GM18858 (cell line): ENCODE data around the gene MEF2C.
A peak's percentile ranks its signal among the peaks of the same experiment; 100 is the strongest.
"Not testable (repeated sequence)": the region's sequence is repeated elsewhere in the genome, so short reads cannot be mapped to it uniquely, and the experiment has no call there.

ENCODE experiments used
- ATAC-seq: cut with Tn5 transposase; IDR thresholded peaks from one replicate; pipeline ENCODE4 v1.9.1; 2021; ENCODE audit not compliant: unreplicated experiment

MEF2C gene

GRCh38 chr5:88806338-88806737, 76.6 kb downstream of the MEF2C start:
- ATAC-seq: no peak

GRCh38 chr5:88805151-88805784, 77.7 kb downstream of the MEF2C start:
- ATAC-seq: peak; percentile 49

- no peak for ATAC-seq
Observed at GRCh38 chr5:88804444-88804843, 78.5 kb downstream of the MEF2C start.

- no peak for ATAC-seq
Observed at GRCh38 chr5:88803309-88803708, 79.7 kb downstream of the MEF2C start.

- no peak for ATAC-seq
Observed at GRCh38 chr5:88799938-88800535, 82.9 kb downstream of the MEF2C start.

- not testable (repeated sequence) for ATAC-seq
Observed at GRCh38 chr5:88798933-88799332, 84.1 kb downstream of the MEF2C start.

- not testable (repeated sequence) for ATAC-seq
Observed at GRCh38 chr5:88793797-88794196, 89.2 kb downstream of the MEF2C start.

GRCh38 chr5:88792144-88792840, 90.7 kb downstream of the MEF2C start:
- ATAC-seq: peak; percentile 71

- no peak for ATAC-seq
Observed at GRCh38 chr5:88787856-88788255, 95.1 kb downstream of the MEF2C start.

- no peak for ATAC-seq
Observed at GRCh38 chr5:88786789-88787188, 96.2 kb downstream of the MEF2C start.

GRCh38 chr5:88785746-88786565, 97.0 kb downstream of the MEF2C start:
- peak; percentile 41 for ATAC-seq

GRCh38 chr5:88782571-88782970, 100.4 kb downstream of the MEF2C start:
- ATAC-seq: no peak

GRCh38 chr5:88780736-88781135, 102.2 kb downstream of the MEF2C start:
- ATAC-seq: no peak

GRCh38 chr5:88778736-88779135, 104.2 kb downstream of the MEF2C start:
- ATAC-seq: no peak

GRCh38 chr5:88776692-88777091, 106.3 kb downstream of the MEF2C start:
- no peak for ATAC-seq

GRCh38 chr5:88772831-88773230, 110.2 kb downstream of the MEF2C start:
- no peak for ATAC-seq

GRCh38 chr5:88772047-88772446, 110.9 kb downstream of the MEF2C start:
- ATAC-seq: no peak

GRCh38 chr5:88770276-88771257, 112.4 kb downstream of the MEF2C start:
- no peak for ATAC-seq

- ATAC-seq: no peak
Observed at GRCh38 chr5:88769165-88769564, 113.8 kb downstream of the MEF2C start.

- ATAC-seq: no peak
Observed at GRCh38 chr5:88768411-88768810, 114.6 kb downstream of the MEF2C start.
